Bronchial epithelial cell (primary cell): Measurements from ENCODE around the gene ALOXE3. TPM values are rescaled to one million over a fixed set of nuclear protein-coding genes. Genes with fewer than 3 reads are reported as not detected.
"Not testable (repeated sequence)": the region's sequence is repeated elsewhere in the genome, so short reads cannot be mapped to it uniquely, and the experiment has no call there.

Experiments used
- DNase-seq: peaks from one replicate; pipeline ENCODE4 v3.0.0-alpha.2; 2010; ENCODE audit warnings: low read depth
- FAIRE-seq: peaks from 2 replicates; lab custom pipeline; 2011; peaks lifted over from hg19 to GRCh38; lab: Jason Lieb, UNC
- H3K27me3 ChIP-seq: 2 replicates; pipeline ENCODE4 v1.5.1; 2011; ENCODE audit warnings: low read length; ENCODE audit not compliant: control insufficient read depth, insufficient read depth
- H3K36me3 ChIP-seq: 2 replicates; pipeline ENCODE4 v1.5.1; 2011; ENCODE audit warnings: low read length; ENCODE audit not compliant: control insufficient read depth, insufficient read depth
- H3K4me3 ChIP-seq: 2 replicates; pipeline ENCODE4 v1.5.1; 2011; ENCODE audit warnings: mild to moderate bottlenecking, low read depth, low read length, control low read depth
- CTCF ChIP-seq: IDR thresholded peaks from 2 replicates; pipeline ENCODE4 v1.5.1; 2011; ENCODE audit warnings: mild to moderate bottlenecking, moderate library complexity, low read length, control low read depth, inconsistent platforms; ENCODE audit not compliant: insufficient read depth, severe bottlenecking
- total RNA-seq: library from RNA; depleted of rRNA; stranded (reverse); fragments of >200 nt; gene quantifications from 2 replicates; pipeline ENCODE4 v1.2.1, GENCODE V29; 2014

ALOXE3 gene
- total RNA-seq, 1 donor from 2014 or later, result 1.3 TPM

GRCh38 chr17:8062435-8062806 lies 55.9 kb downstream of the ALOXE3 start:
- FAIRE-seq (no peak), DNase-seq (no peak)
- TF ChIP-seq CTCF, result no peak
- H3K27me3 ChIP-seq, result peaks cover 10% of the 10 kb centered on the region
- no peak overlapping the region for H3K4me3 ChIP-seq
- H3K36me3 ChIP-seq, result no peaks in the 10 kb centered on the region

- not testable (repeated sequence) for H3K27me3 ChIP-seq, FAIRE-seq, DNase-seq, H3K4me3 ChIP-seq, H3K36me3 ChIP-seq
Measured at GRCh38 chr17:8061851-8062250, 56.5 kb downstream of the ALOXE3 start.

- no peaks in the 10 kb centered on the region for H3K36me3 ChIP-seq
- H3K27me3 ChIP-seq, result peaks cover 10% of the 10 kb centered on the region
- TF ChIP-seq CTCF, result peak; percentile 58
- FAIRE-seq (no peak), DNase-seq (peak; percentile 57)
- no peak overlapping the region for H3K4me3 ChIP-seq
Measured at GRCh38 chr17:8060274-8060673, 58.0 kb downstream of the ALOXE3 start.

GRCh38 chr17:8059131-8059530 lies 59.2 kb downstream of the ALOXE3 start:
- no peak for TF ChIP-seq CTCF
- Histone ChIP-seq H3K4me3 (no peak overlapping the region), H3K27me3 (peaks cover 2% of the 10 kb centered on the region), H3K36me3 (no peaks in the 10 kb centered on the region)
- FAIRE-seq (no peak), DNase-seq (no peak)

- TF ChIP-seq CTCF, result peak; percentile 74
- H3K4me3 ChIP-seq, result no peak overlapping the region
- no peaks in the 10 kb centered on the region for H3K36me3 ChIP-seq
- DNase-seq (peak; percentile 79), FAIRE-seq (no peak)
- H3K27me3 ChIP-seq, result no peaks in the 10 kb centered on the region
Measured at GRCh38 chr17:8057691-8058114, 60.6 kb downstream of the ALOXE3 start.

GRCh38 chr17:8056976-8057625 lies 61.2 kb downstream of the ALOXE3 start:
- FAIRE-seq (no peak), DNase-seq (no peak)
- Histone ChIP-seq H3K4me3 (no peak overlapping the region), H3K27me3 (no peaks in the 10 kb centered on the region), H3K36me3 (no peaks in the 10 kb centered on the region)
- no peak for TF ChIP-seq CTCF
